Frontal cortex (tissue), 4 donors: ENCODE results near the gene AP3B2. TPM values are rescaled to one million over a fixed set of nuclear protein-coding genes. Genes with fewer than 3 reads are reported as not detected.
"Not testable (repeated sequence)": the region's sequence is repeated elsewhere in the genome, so short reads cannot be mapped to it uniquely, and the experiment has no call there.

Experiments used
- DNase-seq, 2 donors: peaks; one replicate each; pipeline ENCODE4 v3.0.0; 2012; ENCODE audit warnings: low spot score in 2 of 2
- FAIRE-seq: peaks from 2 replicates; lab custom pipeline; 2012; peaks lifted over from hg19 to GRCh38; lab: Jason Lieb, UNC
- total RNA-seq: library from RNA; depleted of rRNA; stranded (reverse); fragments of >200 nt; gene quantifications from one replicate; pipeline ENCODE4 v1.2.3, GENCODE V29; 2014
- donor health status: control.
- donor health status: control.
- donor health status: control.

The AP3B2 gene, protein sequence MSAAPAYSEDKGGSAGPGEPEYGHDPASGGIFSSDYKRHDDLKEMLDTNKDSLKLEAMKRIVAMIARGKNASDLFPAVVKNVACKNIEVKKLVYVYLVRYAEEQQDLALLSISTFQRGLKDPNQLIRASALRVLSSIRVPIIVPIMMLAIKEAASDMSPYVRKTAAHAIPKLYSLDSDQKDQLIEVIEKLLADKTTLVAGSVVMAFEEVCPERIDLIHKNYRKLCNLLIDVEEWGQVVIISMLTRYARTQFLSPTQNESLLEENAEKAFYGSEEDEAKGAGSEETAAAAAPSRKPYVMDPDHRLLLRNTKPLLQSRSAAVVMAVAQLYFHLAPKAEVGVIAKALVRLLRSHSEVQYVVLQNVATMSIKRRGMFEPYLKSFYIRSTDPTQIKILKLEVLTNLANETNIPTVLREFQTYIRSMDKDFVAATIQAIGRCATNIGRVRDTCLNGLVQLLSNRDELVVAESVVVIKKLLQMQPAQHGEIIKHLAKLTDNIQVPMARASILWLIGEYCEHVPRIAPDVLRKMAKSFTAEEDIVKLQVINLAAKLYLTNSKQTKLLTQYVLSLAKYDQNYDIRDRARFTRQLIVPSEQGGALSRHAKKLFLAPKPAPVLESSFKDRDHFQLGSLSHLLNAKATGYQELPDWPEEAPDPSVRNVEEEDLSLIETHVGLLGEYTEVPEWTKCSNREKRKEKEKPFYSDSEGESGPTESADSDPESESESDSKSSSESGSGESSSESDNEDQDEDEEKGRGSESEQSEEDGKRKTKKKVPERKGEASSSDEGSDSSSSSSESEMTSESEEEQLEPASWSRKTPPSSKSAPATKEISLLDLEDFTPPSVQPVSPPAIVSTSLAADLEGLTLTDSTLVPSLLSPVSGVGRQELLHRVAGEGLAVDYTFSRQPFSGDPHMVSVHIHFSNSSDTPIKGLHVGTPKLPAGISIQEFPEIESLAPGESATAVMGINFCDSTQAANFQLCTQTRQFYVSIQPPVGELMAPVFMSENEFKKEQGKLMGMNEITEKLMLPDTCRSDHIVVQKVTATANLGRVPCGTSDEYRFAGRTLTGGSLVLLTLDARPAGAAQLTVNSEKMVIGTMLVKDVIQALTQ
- total RNA-seq = 55.8 TPM

DNA sequence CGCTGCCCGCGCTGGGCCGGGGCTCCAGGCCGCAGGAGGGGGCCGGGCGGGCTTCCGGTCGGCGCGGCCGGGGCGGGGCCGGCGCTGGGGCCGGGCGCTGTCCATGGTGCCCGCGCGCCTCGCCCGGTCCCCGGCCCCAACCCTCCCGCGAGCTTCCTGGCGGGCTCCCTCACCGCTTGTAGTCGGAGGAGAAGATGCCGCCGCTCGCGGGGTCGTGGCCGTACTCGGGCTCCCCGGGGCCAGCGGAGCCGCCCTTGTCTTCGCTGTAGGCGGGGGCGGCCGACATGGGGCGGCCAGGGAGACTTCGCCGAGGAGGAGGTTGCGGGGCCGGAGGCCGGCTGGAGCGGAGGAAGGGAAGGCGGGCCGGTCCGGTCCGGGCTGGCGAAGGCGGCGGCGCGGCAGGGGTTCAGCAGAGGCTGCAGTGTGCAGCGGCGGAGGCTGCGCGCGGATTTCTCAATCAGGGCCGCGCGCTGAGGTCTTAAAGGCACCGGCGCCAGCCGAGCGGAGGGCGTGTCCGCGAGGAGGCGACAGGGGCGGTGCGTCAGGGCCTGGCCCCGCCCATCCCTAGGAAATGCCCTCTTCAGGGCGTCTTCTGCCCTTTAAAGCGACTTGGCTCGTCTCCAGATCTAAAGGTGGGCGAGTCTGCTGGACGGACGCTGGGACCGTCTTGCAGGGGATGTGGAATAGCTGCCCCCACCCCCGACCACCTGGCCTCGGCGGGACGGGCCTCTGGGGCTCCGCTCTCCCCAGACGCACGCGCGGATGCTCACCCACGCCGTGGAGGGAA lies at the start of gene AP3B2:
AP3B2 (minus strand) TSS at position 455 of the 787 bp plus-strand sequence; CDS start at position 286, 169 bp downstream.
- FAIRE-seq = no peak
- DNase-seq = peak; percentile 85 to 91

DNA sequence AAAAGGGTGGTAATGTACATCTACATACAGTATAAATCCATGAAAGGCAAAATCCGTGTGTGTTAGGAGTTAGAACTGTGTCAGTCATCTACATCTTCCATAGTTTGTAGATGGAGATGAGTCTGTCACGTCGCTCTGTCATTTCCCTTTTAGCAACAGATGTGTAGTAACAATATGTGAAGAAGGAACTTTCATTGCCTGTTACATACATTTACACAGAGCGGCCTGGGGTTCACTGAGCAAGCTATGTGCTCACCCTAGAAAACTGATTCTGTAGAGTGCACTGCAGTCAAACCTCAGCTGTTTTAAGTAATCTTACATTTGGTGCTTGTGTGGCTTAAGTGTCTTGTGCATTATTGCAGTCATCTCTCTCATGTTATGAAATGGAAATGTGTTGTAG lies 41.6 kb upstream of the AP3B2 start:
- FAIRE-seq (no peak), DNase-seq (no peak)

- FAIRE-seq (no peak), DNase-seq (peak in 1 of 2 donors; percentile 15)
Measured at GRCh38 chr15:82750831-82751180, 41.1 kb upstream of the AP3B2 start.

GRCh38 chr15:82749951-82750830 lies 40.5 kb upstream of the AP3B2 start:
- FAIRE-seq (no peak), DNase-seq (peak; percentile 71 to 83)

GRCh38 chr15:82748315-82748714 lies 38.6 kb upstream of the AP3B2 start:
- DNase-seq (no peak), FAIRE-seq (no peak)

DNA sequence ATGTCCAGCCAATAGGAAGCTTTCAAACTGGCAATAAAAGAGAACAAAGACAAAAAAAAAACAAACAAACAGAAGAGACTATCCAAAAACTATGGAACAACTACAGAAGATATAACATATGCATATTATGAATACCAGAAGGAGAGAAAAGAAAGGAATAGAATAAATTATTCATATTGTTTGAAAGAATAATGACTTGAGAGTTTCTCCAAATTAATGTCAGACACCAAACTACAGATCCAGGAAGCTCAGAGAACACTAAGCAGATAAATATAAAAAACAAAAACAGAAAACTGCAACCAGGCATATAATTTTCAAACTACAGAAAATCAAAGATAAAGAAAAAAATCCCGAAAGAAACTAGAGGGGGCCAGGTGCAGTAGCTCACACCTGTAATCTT lies 34.1 kb upstream of the AP3B2 start:
- FAIRE-seq (no peak), DNase-seq (no peak)

DNA sequence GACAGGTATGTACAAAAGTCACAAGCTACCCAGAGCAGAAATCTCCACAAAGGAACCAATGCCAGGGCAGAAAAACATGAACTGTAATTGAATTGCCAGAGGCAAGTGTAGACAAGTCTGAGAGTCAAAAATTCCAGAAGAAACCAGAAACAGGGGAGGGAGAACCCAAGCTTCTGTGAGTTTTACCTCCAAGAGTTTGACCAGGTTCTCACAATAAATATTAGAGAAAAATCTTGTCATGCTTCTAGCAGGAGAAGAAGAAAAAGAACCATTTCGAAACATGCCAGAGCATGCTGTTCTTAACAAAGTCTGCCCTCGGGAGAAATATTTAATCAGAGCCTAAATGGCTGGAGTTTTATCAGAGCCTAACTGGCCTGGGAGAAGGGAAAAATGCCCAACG lies 32.5 kb upstream of the AP3B2 start:
- DNase-seq = no peak
- no peak for FAIRE-seq

- FAIRE-seq = no peak
- DNase-seq = no peak
Measured at GRCh38 chr15:82739086-82739485, 29.4 kb upstream of the AP3B2 start.

DNA sequence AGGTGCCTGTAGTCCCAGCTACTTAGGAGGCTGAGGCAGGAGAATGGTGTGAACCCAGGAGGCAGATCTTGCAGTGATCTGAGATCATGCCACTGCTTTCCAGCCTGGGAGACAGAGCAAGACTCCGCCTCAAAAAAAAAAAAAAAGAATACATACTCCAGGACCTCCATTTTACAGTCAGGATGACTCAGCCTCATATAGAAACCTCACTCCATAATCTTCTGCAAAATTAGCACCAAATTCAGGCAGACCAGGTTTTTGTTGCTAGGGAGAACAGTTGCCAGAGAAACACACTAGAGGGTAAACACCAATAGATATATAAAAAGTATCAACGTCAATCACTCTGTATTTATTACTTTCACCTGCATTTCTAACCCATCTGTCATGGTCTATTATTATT lies 28.3 kb upstream of the AP3B2 start:
- DNase-seq (no peak), FAIRE-seq (no peak)

- DNase-seq = no peak
- FAIRE-seq = no peak
Measured at GRCh38 chr15:82731527-82731926, 21.9 kb upstream of the AP3B2 start.

GRCh38 chr15:82730022-82730530 lies 20.4 kb upstream of the AP3B2 start:
- DNase-seq = no peak
- FAIRE-seq = no peak

GRCh38 chr15:82726816-82727215 lies 17.1 kb upstream of the AP3B2 start:
- no peak for FAIRE-seq

GRCh38 chr15:82715003-82715402 lies 5.3 kb upstream of the AP3B2 start:
- no peak for FAIRE-seq
- no peak for DNase-seq

More at GRCh38 chr15:82726816-82727215, 17.1 kb upstream of the AP3B2 start:
- DNase-seq = no peak

DNA sequence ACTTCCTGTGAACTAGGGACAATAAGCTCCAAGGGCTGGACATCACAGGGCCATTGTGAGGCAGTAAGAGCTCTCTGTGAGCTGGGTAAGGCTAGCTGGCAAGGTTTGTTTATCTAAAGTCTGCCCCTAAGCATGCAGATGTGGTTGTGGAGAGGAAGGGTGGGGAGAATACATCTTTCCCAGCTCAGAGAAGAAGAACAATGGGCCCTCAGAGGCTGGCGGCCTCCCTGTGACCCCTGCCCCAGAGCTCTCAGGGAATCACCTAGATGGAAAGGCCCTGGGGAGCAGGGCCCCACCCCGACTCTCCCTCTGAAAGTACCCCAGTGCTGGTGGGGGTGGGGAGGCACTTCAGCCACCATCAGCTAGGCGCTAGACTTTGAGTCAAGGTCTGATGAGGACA lies 4.3 kb upstream of the AP3B2 start:
- DNase-seq = no peak
- FAIRE-seq = no peak

DNA sequence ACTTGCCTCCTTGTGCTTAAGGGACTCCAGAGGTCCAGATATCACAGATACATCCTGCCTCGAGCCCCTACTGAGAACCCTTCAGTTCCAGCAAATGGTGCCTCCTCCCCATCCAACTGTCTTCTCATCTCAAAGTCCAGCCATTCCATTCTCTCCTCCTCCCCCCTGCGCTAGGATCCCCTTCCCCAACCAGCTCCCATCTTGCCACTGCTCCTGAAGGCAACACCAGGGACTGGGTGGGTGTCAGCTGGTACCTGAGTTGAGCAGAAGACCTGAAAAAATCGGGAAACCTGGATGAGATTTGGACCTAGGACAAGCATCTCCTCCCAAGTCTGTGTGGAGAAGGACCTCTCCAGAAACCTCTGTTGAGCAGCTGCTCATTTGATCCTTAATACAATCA lies 2.4 kb upstream of the AP3B2 start:
- DNase-seq = no peak
- no peak for FAIRE-seq

DNA sequence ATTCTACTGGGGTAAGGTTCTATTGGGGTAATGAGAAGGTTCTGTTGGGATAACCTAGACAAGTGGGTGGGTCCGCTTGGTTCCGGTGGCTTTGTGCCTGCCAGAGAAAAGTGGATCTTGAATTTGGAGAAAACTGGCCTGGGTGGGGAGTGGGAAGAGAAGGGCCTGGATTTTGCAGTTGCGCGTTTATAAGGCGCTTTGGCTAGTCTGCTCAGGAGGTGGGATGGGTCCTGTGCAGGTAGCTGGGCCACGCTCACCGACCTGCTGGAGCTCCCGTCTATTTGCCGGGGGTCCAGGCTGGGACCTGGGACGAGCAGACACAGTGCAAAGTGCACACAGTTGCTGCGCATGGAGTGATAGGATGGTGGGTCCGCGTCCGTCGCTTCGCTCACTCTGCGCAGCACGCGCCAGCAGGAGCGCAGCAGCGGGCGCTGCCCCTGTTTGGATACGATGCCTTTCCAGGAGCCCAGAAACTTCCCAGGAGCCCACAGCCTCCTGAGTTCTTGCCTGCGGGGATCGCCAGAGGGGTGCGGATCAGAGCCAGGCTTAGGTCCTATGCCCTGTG lies 1.3 kb upstream of the AP3B2 start:
- DNase-seq (no peak), FAIRE-seq (no peak)

DNA sequence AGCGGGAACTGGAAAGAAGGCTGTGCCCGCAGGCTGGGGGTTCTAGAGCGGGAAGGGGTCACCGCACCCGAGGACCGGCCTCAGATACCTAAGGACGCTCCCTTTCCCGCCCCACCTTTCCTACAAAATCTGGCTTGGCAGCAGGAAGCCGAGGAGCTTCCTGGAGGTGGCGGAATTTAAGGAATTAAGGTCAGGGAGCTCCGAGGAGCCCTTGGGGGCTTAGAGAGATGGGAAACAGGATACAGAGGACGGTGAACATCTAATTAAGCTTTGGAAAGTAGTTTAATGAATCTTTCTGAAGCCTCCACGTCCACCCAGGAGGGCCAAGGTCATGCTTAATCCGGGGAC lies 507 bp upstream of the AP3B2 start:
- DNase-seq = no peak
- FAIRE-seq = no peak

- DNase-seq (no peak), FAIRE-seq (no peak)
Measured at GRCh38 chr15:82709081-82709420, 624 bp downstream of the AP3B2 start.

DNA sequence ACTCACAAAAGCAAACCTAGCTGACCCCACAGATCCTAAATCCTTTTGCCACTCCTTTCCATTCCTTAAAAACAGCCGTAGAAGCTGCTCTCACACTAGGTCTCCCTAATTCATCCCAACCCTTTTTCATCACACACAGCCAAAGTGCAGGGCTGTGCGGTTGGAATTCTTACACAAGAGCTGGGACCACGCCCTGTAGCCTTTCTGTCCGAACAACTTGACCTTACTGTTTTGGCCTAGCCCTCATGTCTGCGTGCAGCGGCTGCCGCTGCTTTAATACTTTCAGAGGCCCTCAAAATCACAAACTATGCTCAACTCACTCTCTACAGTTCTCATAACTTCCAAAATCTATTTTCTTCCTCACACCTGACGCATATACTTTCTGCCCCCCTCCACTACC lies 3.8 kb downstream of the AP3B2 start:
- FAIRE-seq, DNase-seq: not testable (repeated sequence)
